Astrocyte (in vitro differentiated cells and primary cell): ENCODE measurements around the gene BAIAP3.

Source experiments
- CTCF ChIP-seq: IDR thresholded peaks from 2 replicates; pipeline ENCODE4 v1.5.1; 2011; ENCODE audit warnings: low read depth, mild to moderate bottlenecking, inconsistent platforms, low read length, moderate library complexity; ENCODE audit not compliant: insufficient read depth
- EZH2 ChIP-seq: IDR thresholded peaks from 2 replicates; pipeline ENCODE4 v1.6.1; 2012; ENCODE audit warnings: mild to moderate bottlenecking, low read length, inconsistent platforms; ENCODE audit not compliant: insufficient read depth

- TF ChIP-seq CTCF: no peak
- TF ChIP-seq EZH2: no peak
These were observed 13.2 kb downstream of the BAIAP3 start for GRCh38 chr16:1346422-1347285.
